Upper lobe of left lung (tissue), 4 donors: Measurements from ENCODE around the gene CYBRD1.

Experiments
- CTCF ChIP-seq, 6 experiments: fragments of 450-650 bp in 4 of 6; fragments of 200-600 bp in 2 of 6; sonication (generic) in 2 of 6; IDR thresholded peaks; one replicate each; pipeline ENCODE4 v1.5.1; 2016 to 2019; ENCODE audit warnings: antibody characterized with exemption in 6 of 6
- EP300 ChIP-seq, 4 donors: sonication (generic); formaldehyde crosslinking; IDR thresholded peaks; one replicate each; pipeline ENCODE4 v1.5.1; 2017; ENCODE audit warnings: antibody characterized with exemption in 4 of 4, control low read depth in 2 of 4
- POLR2A ChIP-seq, 4 donors: fragments of 450-650 bp; IDR thresholded peaks; one replicate each; pipeline ENCODE4 v1.5.1; 2016 to 2017; ENCODE audit warnings: antibody characterized with exemption in 4 of 4, mild to moderate bottlenecking in 2 of 4
- POLR2AphosphoS5 ChIP-seq, 2 donors: sonication (generic); formaldehyde crosslinking; IDR thresholded peaks; one replicate each; pipeline ENCODE4 v1.5.1; 2017; ENCODE audit warnings: antibody characterized with exemption in 2 of 2

DNA sequence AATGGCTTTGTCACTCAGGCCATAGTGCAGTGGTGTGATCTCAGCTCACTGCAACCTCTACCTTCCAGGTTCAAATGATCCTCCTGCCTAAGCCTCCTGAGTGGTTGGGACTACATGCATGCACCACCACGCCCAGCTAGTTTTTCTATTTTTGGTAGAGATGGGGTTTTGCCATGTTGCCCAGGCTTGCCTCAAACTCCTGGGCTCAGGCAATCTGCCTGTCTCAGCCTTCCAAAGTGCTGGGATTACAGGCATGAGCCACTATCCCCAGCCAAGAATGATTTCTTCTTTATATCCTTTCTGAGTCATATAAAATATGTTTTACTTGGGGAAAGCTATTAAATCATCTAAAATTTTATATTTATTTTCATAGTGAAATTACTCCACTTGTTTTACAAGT, 61.3 kb downstream of the CYBRD1 start:
- TF ChIP-seq CTCF (IDR thresholded peaks at IDR 0.05): no peak
- TF ChIP-seq POLR2A (IDR thresholded peaks at IDR 0.05): no peak
- no peak for TF ChIP-seq POLR2AphosphoS5 (IDR thresholded peaks at IDR 0.05)
- no peak for TF ChIP-seq EP300 (IDR thresholded peaks at IDR 0.05)
